Left cardiac atrium (tissue), 4 donors: ENCODE data around the gene NDP. TPM values are rescaled to one million over a fixed set of nuclear protein-coding genes. Genes with fewer than 3 reads are reported as not detected.
A peak's percentile ranks its signal among the peaks of the same experiment; 100 is the strongest.

ENCODE experiments used
- ATAC-seq, 2 donors: fragments of 200-7000 bp; cut with Tn5 transposase; one replicate each; pipeline ENCODE4 v1.9.1; 2020; ENCODE audit warnings: mild to moderate bottlenecking in 2 of 2, moderate library complexity in 2 of 2
- DNase-seq: peaks from one replicate; pipeline ENCODE4 v3.0.0-alpha.2; 2020
- intact Hi-C, 2 donors: fragments of 100-400 bp; cut with DNase I; formaldehyde crosslinking; loops; one replicate each; pipeline versions ENCODE4 v1.14.1 to v1.15.1; 2022 to 2023
- long read RNA-seq: library from polyadenylated mRNA; unstranded; transcript quantifications from one replicate; pipeline ENCODE4 v2.0.0, GENCODE V29; 2021
- total RNA-seq, 2 donors: library from RNA; stranded (reverse); fragmentation: NEBNext Ultra II Directional; extraction: Animal tissue kit (Norgen Biotek cat#: 25700); gene quantifications; one replicate each; pipeline ENCODE4 v1.2.1, GENCODE V29; 2021
- donor health status: DM: no; HTN: yes; CAD: no.
- donor health status: DM: no; HTN: yes; CAD: no; lungs with severe emphysema.
- donor health status: DM: yes; HTN: yes; CAD: no.
- donor health status: Dilated cardiomyopathy.

NDP gene
- total RNA-seq = not detected
- long read RNA-seq = 0 reads

- ATAC-seq (no peak), DNase-seq (peak; percentile 14)
- intact Hi-C loops = no loop called here
Measured at GRCh38 chrX:43973249-43974099, at the start of gene NDP. NDP (minus strand) TSS chrX:43973390; CDS start chrX:43958645, 14,745 bp downstream.

DNA sequence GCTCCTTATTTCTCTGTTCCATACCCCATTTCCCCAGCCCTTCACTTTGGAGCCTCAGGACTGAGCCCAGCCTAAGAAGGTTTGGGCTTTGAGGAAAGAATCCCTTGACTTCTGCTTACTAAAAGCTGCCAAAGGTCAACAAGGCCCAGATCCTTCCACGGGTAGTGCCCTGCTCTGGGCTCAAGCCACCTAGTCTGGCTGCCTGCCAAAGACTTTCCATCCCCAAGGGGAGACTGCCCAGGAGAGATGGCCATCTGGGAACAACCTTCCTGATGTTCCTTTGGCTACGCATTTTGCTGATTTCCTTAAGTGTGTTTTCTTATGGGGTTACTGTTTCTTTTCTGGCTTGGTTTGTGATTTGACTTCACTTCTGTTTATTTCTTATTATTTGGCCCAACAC, 49.8 kb upstream of the NDP start:
- intact Hi-C loops = no loop called here
- DNase-seq (no peak), ATAC-seq (no peak)

- no peak for DNase-seq
- intact Hi-C loops = no loop called here
- no peak for ATAC-seq
Measured at GRCh38 chrX:44020693-44021092, 47.5 kb upstream of the NDP start.

DNA sequence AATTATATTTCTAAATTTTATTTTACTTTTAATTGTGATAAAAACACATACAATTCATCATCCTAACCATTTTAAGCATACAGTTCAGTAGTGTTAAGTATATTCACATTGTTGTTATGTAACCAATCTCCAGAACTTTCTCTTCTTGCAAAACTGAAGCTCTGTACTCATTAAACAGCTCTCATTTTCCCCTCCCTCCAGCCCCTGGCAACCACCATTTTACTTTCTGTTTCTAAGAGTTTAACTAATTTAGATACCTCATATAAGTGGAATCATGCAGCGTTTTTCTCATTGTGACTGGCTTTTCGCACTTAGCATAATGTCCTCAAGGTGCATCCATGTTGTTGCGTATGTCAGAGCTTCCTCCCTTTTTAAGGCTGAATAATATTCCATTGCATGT, 46.7 kb upstream of the NDP start:
- no peak for DNase-seq
- intact Hi-C loops = no loop called here

GRCh38 chrX:44017676-44018075, 44.5 kb upstream of the NDP start:
- DNase-seq = no peak
- ATAC-seq = no peak
- intact Hi-C loops = no loop called here

More for the DNA sequence above, 46.7 kb upstream of the NDP start:
- ATAC-seq = no peak

DNA sequence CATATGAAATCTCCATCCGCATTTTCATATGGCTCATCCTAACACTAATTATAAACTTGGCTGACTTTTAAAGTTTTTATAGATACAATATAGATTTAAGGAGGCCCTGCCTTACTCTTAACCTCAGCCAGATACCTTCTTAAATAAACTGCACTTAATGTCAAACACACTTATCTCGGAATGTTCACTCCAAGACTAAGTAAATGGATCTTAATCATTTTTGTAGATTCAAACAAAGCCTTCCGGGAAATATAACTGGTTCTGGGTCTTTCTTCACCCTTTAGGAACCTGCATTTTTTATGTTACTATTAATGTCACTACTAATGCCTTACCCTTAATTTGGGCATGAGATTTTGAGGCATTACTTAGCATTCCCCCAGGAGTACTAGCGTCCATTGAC, 43.7 kb upstream of the NDP start:
- ATAC-seq (no peak), DNase-seq (no peak)
- intact Hi-C loops = no loop called here

DNA sequence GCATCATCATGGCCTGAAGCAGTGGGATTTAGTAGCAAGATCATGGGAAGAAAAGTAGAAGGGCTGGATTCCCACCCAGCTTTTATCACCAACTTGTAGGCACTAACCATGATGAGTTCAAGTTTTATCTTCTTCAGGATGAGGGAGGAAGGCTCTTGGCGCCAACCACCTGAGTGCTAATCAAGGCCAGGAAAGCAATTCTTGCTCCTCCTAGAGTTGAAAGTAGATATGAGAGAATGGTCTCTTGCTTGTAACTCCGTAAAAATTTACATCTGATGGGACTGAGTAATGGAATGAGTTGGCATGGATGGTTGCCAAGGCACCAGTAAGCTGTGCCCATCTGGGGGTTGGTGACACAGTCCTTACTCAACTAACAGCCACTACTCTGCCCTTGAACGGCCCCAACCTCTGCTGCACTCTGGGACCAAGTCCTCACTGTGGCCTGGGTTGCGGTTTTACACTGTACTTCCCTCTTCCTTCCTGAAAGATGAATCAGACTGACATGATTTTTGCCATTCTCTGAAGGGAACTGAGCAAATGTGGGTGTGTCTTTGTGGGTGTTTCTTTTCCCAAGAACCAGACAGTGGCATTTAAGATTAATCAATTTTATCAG, 39.4 kb upstream of the NDP start:
- intact Hi-C loops = no loop called here
- DNase-seq (peak; percentile 27), ATAC-seq (peak; percentile 23 to 89)

- ATAC-seq (no peak), DNase-seq (no peak)
- intact Hi-C loops = no loop called here
Measured at GRCh38 chrX:44011506-44011905, 38.3 kb upstream of the NDP start.

- intact Hi-C loops = no loop called here
- ATAC-seq (no peak), DNase-seq (no peak)
Measured at GRCh38 chrX:44010626-44011025, 37.4 kb upstream of the NDP start.

- DNase-seq (no peak), ATAC-seq (no peak)
- intact Hi-C loops = no loop called here
Measured at GRCh38 chrX:44006081-44006480, 32.9 kb upstream of the NDP start.

DNA sequence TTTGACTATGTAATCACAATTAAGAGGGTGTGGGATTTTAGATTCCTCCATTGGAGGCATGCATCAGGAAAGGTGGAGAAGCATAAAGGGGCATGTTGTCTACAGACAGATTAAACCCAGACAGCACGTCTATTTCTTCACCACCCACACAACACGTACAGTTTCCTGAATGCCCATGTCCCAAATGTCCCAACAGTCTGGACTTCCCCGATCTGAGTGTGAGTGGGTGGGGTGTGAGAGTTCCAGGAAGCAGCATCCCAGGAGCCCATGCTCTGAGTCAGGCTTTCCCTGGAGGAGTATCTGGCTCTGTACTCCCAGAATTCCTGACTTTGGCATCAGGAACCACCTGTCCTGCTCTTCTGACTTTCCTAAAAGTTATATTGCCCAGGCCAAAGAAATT, 30.8 kb upstream of the NDP start:
- ATAC-seq (peak in 1 of 2 donors; percentile 30), DNase-seq (no peak)
- intact Hi-C loops = no loop called here

DNA sequence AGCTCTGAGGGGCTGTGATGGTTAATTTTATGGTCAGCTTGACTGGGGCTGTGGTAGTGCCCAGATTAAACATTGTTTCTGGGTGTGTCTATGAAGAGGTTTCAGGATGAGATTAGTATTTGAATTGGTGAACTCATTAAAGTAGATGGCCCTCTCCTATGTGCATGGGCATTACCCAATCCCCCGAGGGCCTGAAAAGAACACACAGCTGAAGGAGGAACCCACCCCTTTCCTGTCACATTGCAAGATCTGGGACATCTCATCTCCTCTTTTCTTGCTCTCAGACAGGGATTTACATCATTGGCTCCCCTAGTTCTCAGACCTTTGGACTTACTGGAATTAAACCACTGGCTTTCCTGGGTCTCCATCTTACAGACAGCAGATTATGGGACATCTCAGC, 29.4 kb upstream of the NDP start:
- intact Hi-C loops = no loop called here
- DNase-seq (no peak), ATAC-seq (no peak)

DNA sequence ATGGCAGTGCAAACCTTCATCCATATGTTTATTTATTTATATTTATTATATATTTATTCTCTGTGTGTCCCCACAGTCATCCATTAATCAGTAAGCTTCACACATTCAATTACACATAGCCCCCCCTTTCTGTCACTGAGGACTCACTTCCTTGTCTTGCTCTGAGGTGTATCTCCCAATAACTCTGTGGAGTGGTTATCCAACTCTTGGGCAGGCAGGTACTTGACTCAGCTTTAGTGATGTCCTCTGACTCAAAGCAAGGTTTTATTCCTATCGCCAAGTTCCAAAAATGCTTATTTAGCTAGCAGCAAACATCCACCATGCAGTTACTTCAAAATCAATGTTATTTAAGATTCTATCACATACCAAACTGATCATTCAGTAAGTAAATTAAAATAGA, 25.2 kb upstream of the NDP start:
- DNase-seq = no peak
- intact Hi-C loops = no loop called here
- no peak for ATAC-seq

GRCh38 chrX:43996491-43996890, 23.3 kb upstream of the NDP start:
- intact Hi-C loops = no loop called here
- ATAC-seq (no peak), DNase-seq (no peak)

DNA sequence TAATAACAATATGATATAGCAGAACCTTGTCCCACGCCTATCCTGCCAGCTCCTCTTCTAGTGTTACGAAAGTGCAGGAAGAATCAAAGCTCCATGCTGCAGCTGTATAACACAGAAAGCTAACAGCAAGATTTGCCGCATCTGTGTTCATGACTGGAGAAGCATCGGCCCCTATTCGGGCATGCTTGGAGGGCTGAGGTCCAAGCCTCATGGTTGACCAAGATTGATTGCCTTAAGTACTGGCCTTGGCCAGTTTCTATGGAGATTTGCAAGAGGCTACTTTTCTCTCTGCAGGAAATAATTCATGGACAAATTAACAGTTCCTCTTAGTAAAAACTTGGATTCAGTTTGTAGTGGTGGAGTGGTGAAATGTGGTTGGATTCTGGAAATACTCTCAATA, 12.9 kb upstream of the NDP start:
- no peak for ATAC-seq
- intact Hi-C loops = no loop called here
- DNase-seq = no peak

DNA sequence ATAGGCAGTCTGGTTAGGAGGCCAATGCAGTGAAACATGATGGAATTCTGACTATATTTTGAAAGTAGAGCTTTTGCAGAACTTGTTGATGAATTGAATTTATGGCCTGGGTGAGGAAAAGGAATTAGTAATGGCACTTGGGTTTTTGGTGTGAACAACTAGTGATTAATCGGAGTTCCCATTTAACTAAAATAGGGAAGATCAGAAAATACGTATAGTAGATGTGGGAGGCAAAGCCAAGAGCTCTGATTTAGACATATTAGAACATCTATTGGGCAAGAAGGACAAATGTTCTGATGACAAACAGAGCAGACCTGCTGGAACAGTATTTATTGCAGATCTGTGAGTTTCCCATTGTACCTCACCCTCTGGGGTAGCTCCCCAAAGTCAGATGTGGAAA, 12.3 kb upstream of the NDP start:
- ATAC-seq (no peak), DNase-seq (no peak)
- intact Hi-C loops = no loop called here

- intact Hi-C loops = no loop called here
- ATAC-seq (no peak), DNase-seq (no peak)
Measured at GRCh38 chrX:43978226-43978625, 5.0 kb upstream of the NDP start.

GRCh38 chrX:43976205-43976604, 3.0 kb upstream of the NDP start:
- DNase-seq = no peak
- no peak for ATAC-seq
- intact Hi-C loops = no loop called here

GRCh38 chrX:43975796-43976195, 2.6 kb upstream of the NDP start:
- DNase-seq (no peak), ATAC-seq (no peak)
- intact Hi-C loops = no loop called here

DNA sequence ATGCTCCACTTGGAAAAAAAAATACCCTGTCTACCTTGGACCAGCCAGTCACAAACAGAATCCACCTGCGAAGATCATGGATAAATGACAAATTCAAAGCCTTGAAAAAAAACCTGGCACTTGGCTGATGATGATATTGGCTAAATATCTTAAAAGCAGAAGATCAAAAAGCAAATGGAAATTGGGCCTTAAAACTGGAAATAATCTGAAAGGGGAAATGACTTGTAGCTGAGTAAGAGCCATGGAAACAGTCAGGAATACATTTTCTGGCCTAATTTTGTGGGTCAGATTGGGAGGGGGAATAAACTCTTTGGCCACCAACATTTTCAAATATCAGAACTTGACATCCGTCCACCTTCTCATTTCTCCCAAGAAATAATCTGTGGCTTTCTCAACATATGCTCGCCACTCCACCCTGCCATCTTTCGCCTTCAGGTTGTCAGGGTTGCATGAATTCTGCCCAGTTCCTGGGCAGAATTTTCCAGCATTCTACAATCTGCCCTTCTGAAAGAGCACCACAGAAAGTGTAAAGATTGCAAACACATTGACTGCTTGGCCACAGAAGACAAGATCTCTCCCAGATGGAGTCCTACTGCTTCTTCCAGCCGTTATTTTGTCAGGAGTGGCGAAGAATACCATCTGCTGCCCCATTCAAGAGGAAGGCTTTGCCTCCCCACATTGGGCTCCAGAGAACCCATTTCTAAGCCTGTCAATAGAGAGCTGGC, 1.7 kb upstream of the NDP start:
- no peak for ATAC-seq
- intact Hi-C loops = no loop called here
- no peak for DNase-seq
